Stimulated activated CD8-positive, alpha-beta memory T cell treated with anti-CD3 and anti-CD28 coated beads, Interleukin-4, amount 100 ng/mL, for 24 hours (primary cell): ENCODE results near the gene RAB29.
A peak's percentile ranks its signal among the peaks of the same experiment; 100 is the strongest.

Experiments
- DNase-seq: peaks from one replicate; pipeline ENCODE4 v3.0.0-alpha.2; 2020; ENCODE audit warnings: low read depth

Gene RAB29

GRCh38 chr1:205794011-205794730 lies 18.9 kb upstream of the RAB29 start:
- DNase-seq: no peak

- no peak for DNase-seq
These were observed 17.8 kb upstream of the RAB29 start for GRCh38 chr1:205792961-205793673.

- no peak for DNase-seq
These were observed 17.2 kb upstream of the RAB29 start for GRCh38 chr1:205792481-205792881.

DNA sequence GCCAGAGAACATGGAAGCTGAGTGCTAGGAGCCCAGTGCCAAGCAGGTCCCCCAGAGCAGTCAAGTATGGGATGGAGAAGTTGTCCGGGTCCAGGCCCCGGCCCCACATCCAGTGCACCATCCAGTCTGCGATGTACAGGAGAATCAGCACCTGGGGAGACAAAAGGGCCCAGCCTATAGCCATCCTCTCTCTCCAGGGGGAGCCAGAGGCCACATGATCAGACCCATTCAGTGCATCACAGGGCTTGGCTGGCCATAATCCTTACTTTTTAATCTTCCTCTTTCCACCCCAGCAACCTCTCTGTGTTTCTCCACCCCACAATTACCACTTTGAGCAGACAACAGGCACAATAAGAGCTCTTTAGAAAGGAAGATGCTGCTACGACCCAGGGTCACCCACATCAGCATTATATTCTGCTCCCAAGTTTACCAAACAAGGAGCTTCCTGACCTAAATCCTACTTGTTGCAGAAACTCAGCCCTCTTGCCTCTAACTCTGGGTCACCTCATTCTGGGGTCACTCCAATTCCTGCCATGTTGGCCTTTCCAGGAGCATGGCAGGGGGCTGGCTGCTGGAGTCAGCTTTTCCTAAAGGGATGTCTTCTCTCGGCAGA lies 16.4 kb upstream of the RAB29 start:
- DNase-seq: peak; percentile 41

- DNase-seq: no peak
These were observed 12.1 kb upstream of the RAB29 start for GRCh38 chr1:205787287-205787916.

- DNase-seq: no peak
These were observed 11.3 kb upstream of the RAB29 start for GRCh38 chr1:205786601-205787000.

- no peak for DNase-seq
These were observed 10.2 kb upstream of the RAB29 start for GRCh38 chr1:205785446-205785845.

DNA sequence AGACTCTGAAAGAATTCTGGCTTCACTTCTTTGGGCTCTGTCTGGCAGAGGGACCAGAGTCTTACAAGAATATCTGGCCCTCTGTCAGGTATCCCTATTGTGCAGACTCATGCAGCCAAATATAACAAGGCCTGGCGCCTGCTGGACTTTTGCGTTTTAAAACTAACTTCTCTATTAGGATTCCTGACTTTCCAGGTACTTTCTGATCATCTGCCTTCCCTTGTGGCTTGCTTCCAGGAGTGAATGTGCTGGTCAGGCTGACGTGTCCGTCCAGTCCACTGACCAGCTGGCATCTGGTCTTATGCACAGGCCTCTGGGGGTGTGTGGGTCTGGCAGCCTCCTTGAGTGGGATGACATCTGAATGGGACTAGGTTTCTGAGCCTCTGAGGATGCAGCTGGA lies 8.6 kb upstream of the RAB29 start:
- no peak for DNase-seq

- DNase-seq: no peak
These were observed 8.1 kb upstream of the RAB29 start for GRCh38 chr1:205783433-205783795.

DNA sequence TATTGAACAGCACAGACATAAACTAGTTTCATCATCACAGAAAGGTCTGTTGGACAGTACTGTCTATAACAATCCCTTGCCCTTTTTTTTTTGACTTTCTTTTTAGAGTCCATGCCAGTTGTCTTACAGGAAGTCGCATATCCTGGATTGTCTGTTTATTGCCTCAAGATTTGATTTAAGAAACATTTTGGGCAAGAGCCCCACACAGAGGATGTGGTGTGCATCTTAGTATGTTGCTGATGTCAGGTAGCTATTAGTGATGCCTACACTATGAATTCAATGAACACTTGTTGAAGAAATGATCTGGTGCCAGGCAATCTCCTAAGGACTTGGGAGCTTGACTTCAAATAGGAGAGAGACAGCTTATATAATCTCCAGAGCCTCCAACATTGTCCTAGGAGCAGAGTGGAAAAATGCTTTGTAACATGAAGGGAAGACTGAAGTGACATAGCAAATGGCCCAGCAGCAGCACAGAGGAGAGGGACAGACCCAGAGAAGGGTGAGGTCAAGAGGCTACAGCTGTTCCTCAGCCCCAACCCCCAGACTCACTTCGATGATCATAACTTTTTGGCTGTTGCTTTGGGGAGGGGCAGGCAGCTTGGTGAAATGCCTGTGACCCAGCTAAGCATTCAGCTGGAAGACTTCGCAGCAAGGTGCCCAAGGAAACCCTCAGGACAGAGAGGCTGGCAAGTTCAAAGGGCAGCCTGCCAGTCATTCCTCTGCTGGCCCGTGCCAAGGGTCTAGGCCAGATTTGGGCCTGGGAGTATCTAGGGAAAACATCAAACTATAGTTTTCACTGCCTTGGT lies 7.5 kb upstream of the RAB29 start:
- no peak for DNase-seq

DNA sequence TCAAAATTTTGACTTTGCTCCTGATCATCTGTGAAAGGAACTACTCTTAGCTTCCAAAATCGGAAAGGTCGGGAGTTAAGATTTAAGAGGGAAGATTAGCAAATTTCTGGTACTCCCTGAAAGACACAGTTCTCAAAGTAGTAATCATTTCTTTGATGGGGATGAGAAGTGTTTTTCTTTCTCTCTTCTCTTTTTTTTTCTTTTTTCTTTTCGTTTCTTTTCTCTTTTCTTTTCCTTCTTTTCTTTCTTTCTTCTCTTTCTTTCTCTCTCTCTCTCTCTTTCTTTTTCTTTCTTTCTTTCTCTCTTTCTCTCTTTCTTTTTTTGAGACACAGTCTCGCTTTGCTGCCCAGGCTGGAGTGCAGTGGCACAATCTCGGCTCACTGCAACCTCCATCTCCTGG lies 5.1 kb upstream of the RAB29 start:
- no peak for DNase-seq

DNA sequence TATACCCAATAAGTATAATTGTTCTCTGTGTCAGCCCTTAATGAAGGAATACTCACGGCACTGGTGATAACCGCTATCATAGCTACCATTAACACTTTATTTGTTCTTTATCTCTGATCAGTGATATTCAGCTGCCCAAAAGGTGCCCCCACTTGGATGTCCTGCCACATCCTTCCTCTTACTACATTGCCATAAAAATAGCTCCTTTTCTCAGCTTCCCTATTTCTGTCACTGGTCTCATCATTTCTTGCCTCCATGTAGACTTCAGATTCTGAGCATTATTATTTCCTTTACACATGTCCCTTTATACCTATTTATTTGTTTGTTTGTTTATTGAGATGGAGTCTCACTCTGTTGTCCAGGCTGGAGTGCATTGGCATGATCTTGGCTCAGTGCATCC lies 2.7 kb upstream of the RAB29 start:
- no peak for DNase-seq

GRCh38 chr1:205775717-205776056 lies 405 bp upstream of the RAB29 start:
- DNase-seq: no peak

GRCh38 chr1:205774198-205775014 lies 876 bp downstream of the RAB29 start:
- peak; percentile 19 for DNase-seq

GRCh38 chr1:205772607-205773032 lies 2.7 kb downstream of the RAB29 start:
- DNase-seq: no peak

GRCh38 chr1:205770618-205771017 lies 4.7 kb downstream of the RAB29 start:
- DNase-seq: no peak

- DNase-seq: no peak
These were observed 5.5 kb downstream of the RAB29 start for GRCh38 chr1:205769641-205770365.

DNA sequence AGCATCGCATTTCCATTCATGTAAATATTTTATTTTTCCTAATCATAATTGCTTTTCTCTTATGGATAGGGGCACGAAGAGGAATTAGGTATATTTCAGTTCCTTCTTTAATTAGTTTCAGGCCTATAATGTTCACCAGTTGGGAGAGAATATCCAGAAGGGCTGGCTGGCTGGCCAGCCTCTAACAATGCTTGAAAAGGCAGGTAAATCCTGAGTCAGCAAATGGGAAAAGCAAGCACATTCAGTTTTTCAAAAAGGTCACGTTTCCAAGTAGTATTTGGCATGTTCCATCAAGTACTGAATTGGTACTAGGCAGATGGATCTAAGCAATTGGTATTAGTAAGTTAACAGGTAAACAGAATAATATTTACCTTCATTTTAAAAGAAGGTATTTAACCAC lies 8.0 kb downstream of the RAB29 start:
- DNase-seq: no peak

DNA sequence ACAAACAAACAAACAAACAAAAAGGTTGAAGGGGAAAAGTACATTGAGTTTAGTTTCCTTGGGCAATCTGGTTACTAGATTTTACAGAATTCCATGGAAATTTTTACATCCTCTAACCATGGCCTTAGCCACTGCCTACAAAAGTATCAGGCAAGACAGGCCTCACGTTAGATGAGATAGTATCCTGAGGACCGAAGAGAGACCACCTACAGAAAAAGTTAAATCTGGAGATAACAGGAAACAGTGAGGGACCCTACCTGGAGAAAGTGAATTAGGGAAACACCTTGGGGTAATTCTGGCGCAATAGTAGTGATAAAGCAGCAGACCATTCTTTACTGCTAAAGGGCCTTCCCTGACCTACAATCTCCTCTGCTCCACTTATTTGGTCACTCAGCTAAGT lies 8.7 kb downstream of the RAB29 start:
- DNase-seq: no peak

DNA sequence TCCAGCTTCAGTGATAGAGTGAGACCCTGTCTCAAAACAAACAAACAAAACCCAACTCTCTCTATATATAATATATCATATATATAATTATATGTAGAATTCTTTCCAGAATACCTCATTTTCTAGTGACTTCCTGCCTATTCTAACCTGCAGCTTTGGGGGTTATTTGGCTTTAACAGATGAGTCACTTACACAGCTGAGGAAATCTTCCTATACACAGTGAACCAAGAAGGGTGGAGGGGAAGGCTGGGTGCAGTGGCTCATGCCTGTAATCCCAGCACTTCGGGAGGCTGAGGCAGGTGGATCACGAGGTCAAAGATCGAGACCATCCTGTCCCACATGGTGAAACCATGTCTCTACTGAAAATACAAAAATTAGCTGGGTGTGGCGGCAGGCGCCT lies 9.2 kb downstream of the RAB29 start:
- DNase-seq: no peak

DNA sequence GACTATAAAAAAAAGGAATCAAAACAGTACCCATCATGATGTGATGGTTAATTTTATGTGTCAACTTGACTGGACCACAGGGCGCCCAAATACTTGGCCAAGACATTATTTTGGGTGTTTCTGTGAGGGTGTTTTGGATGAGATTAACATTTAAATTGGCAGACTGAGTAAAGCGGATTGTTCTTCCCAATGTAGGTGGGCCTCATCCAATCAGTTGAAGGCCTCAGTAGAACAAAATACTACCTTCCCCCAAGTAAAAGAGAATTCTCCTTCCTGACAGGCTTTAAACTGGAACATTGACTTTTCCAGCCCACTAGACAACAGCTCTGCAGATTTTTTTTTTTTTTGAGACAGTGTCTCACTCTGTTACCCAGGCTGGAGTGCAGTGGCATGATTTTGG lies 10.7 kb downstream of the RAB29 start:
- DNase-seq: no peak
